Neuronal stem cell (in vitro differentiated cells): ENCODE results near the gene ZMAT5.
A peak's percentile ranks its signal among the peaks of the same experiment; 100 is the strongest.

ENCODE experiments used
- DNase-seq: peaks from one replicate; pipeline ENCODE4 v3.0.0-alpha.2; 2013; ENCODE audit warnings: low spot score
- H2AFZ ChIP-seq: one replicate; pipeline ENCODE4 v1.6.1; 2013; ENCODE audit warnings: mild to moderate bottlenecking, low read length, inconsistent platforms
- H2AK5ac ChIP-seq: 2 replicates; pipeline ENCODE4 v1.6.1; 2013; ENCODE audit warnings: low read depth, mild to moderate bottlenecking, inconsistent platforms, low read length, moderate library complexity, mixed read lengths
- H2BK120ac ChIP-seq: 2 replicates; pipeline ENCODE4 v1.6.1; 2013; ENCODE audit warnings: low read depth, mild to moderate bottlenecking, inconsistent platforms, low read length, moderate library complexity, mixed read lengths
- H2BK12ac ChIP-seq: one replicate; pipeline ENCODE4 v1.6.1; 2013; ENCODE audit warnings: low read length, inconsistent platforms
- H2BK15ac ChIP-seq: 2 replicates; pipeline ENCODE4 v1.6.1; 2013; ENCODE audit warnings: mild to moderate bottlenecking, low read length, inconsistent platforms, mixed read lengths
- H2BK5ac ChIP-seq: one replicate; pipeline ENCODE4 v1.6.1; 2013; ENCODE audit warnings: inconsistent platforms, mild to moderate bottlenecking, low read length, moderate library complexity
- H3K14ac ChIP-seq: one replicate; pipeline ENCODE4 v1.6.1; 2013; ENCODE audit warnings: low read length, inconsistent platforms
- H3K18ac ChIP-seq: 2 replicates; pipeline ENCODE4 v1.6.1; 2013; ENCODE audit warnings: low read length, inconsistent platforms
- H3K23ac ChIP-seq: 2 replicates; pipeline ENCODE4 v1.6.1; 2013; ENCODE audit warnings: low read depth, mild to moderate bottlenecking, mixed read lengths, low read length, inconsistent platforms; ENCODE audit not compliant: poor library complexity
- H3K27ac ChIP-seq: replicated peaks from 3 replicates; pipeline ENCODE4 v1.5.1; 2013; ENCODE audit warnings: low read length, inconsistent platforms
- H3K27me3 ChIP-seq, 3 experiments: 2 replicates each; pipeline ENCODE4 v1.6.1; 2013; ENCODE audit warnings: low read length in 3 of 3, mild to moderate bottlenecking in 2 of 3, inconsistent platforms in 1 of 3, low read depth in 1 of 3, mixed read lengths in 1 of 3, moderate library complexity in 1 of 3; ENCODE audit not compliant: control insufficient read depth in 3 of 3, insufficient read depth in 3 of 3
- H3K36me3 ChIP-seq, 2 donors: replicated peaks in 1 of 2; 2 replicates each; pipeline ENCODE4 v1.6.1; 2013; ENCODE audit warnings: low read length in 2 of 2; ENCODE audit not compliant: control insufficient read depth in 2 of 2, insufficient read depth in 2 of 2
- H3K4ac ChIP-seq: 2 replicates; pipeline ENCODE4 v1.6.1; 2013; ENCODE audit warnings: inconsistent platforms, mild to moderate bottlenecking, low read length, moderate library complexity
- H3K4me1 ChIP-seq, 2 donors: 1 replicate in 1 of 2; 2 replicates in 1 of 2; pipeline ENCODE4 v1.6.1; 2013; ENCODE audit warnings: low read length in 2 of 2, low read depth in 1 of 2; ENCODE audit not compliant: control insufficient read depth in 2 of 2, insufficient read depth in 1 of 2
- H3K4me2 ChIP-seq: one replicate; pipeline ENCODE4 v1.6.1; 2013; ENCODE audit warnings: mild to moderate bottlenecking, low read length, inconsistent platforms; ENCODE audit not compliant: insufficient read depth, poor library complexity, severe bottlenecking
- H3K4me3 ChIP-seq, 2 donors: 2 replicates each; pipeline ENCODE4 v1.5.1; 2013; ENCODE audit warnings: low read length in 2 of 2, mild to moderate bottlenecking in 2 of 2, inconsistent platforms in 1 of 2, moderate library complexity in 1 of 2
- H3K79me1 ChIP-seq: one replicate; pipeline ENCODE4 v1.6.1; 2013; ENCODE audit warnings: low read depth, mild to moderate bottlenecking, inconsistent platforms, low read length, moderate library complexity
- H3K9ac ChIP-seq: one replicate; pipeline ENCODE4 v1.6.1; 2013; ENCODE audit warnings: mild to moderate bottlenecking, low read depth, low read length, inconsistent platforms; ENCODE audit not compliant: poor library complexity
- H3K9me3 ChIP-seq, 2 donors: replicated peaks in 1 of 2; 2 replicates each; pipeline versions ENCODE3 to v1.6.1; 2013; ENCODE audit warnings: low read length in 2 of 2, mild to moderate bottlenecking in 2 of 2, inconsistent platforms in 1 of 2, low read depth in 1 of 2, mixed read lengths in 1 of 2, moderate library complexity in 1 of 2; ENCODE audit not compliant: control insufficient read depth in 2 of 2, insufficient read depth in 1 of 2
- H4K8ac ChIP-seq: one replicate; pipeline ENCODE4 v1.6.1; 2013; ENCODE audit warnings: low read depth, mild to moderate bottlenecking, inconsistent platforms, low read length, moderate library complexity
- H4K91ac ChIP-seq: one replicate; pipeline ENCODE4 v1.6.1; 2013; ENCODE audit warnings: low read length, low read depth, mild to moderate bottlenecking, inconsistent platforms; ENCODE audit not compliant: poor library complexity
- WGBS, 2 donors: extraction: QIAGEN DNeasy Blood & Tissue Kit; methylation state at CpG; one replicate each; pipeline ENCODE4 v1.1.7; 2013; ENCODE audit warnings: missing lambda C conversion rate in 2 of 2, mixed read lengths in 1 of 2; ENCODE audit not compliant: insufficient read length in 2 of 2, insufficient replicate concordance in 1 of 2; ENCODE audit errors: extremely low coverage in 2 of 2; 5-methylcytosine and 5-hydroxymethylcytosine counted together

Gene ZMAT5

GRCh38 chr22:29710193-29710592 lies 56.6 kb downstream of the ZMAT5 start:
- no peaks in the 10 kb centered on the region for H3K36me3 ChIP-seq
- no peak overlapping the region for H3K4me3 ChIP-seq
- H2BK5ac ChIP-seq = no peak overlapping the region
- H3K23ac ChIP-seq = peak overlapping the region; percentile 49
- H3K18ac ChIP-seq = peak overlapping the region; percentile 53
- peak overlapping the region; percentile 73 for H2AK5ac ChIP-seq
- H3K27me3 ChIP-seq = peaks cover 0 to 54% (median 0%) of the 10 kb centered on the region in 3 experiments
- H2AFZ ChIP-seq = no peak overlapping the region
- H3K27ac ChIP-seq = no peak overlapping the region
- DNase-seq = no peak
- peak overlapping the region; percentile 34 for H3K9ac ChIP-seq
- WGBS, 2 donors = no CpG with 5 or more reads among the region's 15 CpGs
- peak overlapping the region; percentile 40 for H3K14ac ChIP-seq
- H2BK12ac ChIP-seq = no peak overlapping the region
- H3K4me2 ChIP-seq = no peak overlapping the region
- H3K4ac ChIP-seq = peak overlapping the region; percentile 47
- no peaks in the 10 kb centered on the region for H3K9me3 ChIP-seq
- no peak overlapping the region for H4K8ac ChIP-seq
- no peaks in the 10 kb centered on the region for H3K79me1 ChIP-seq
- H2BK120ac ChIP-seq = no peak overlapping the region
- no peak overlapping the region for H4K91ac ChIP-seq
- H3K4me1 ChIP-seq = peaks cover 8 to 12% of the 10 kb centered on the region in 2 donors
- peak overlapping the region; percentile 59 for H2BK15ac ChIP-seq

GRCh38 chr22:29707471-29707870 lies 59.3 kb downstream of the ZMAT5 start:
- no peak overlapping the region for H4K8ac ChIP-seq
- no peak overlapping the region for H2BK15ac ChIP-seq
- peaks cover 2 to 48% (median 15%) of the 10 kb centered on the region in 3 experiments for H3K27me3 ChIP-seq
- no peak overlapping the region for H3K4me2 ChIP-seq
- no peak overlapping the region for H2BK120ac ChIP-seq
- H3K4ac ChIP-seq = no peak overlapping the region
- no peak overlapping the region for H4K91ac ChIP-seq
- no peak overlapping the region for H2AK5ac ChIP-seq
- no peak overlapping the region for H3K23ac ChIP-seq
- H3K27ac ChIP-seq = no peak overlapping the region
- H3K9ac ChIP-seq = no peak overlapping the region
- peaks cover 15 to 33% of the 10 kb centered on the region in 2 donors for H3K4me1 ChIP-seq
- no peak for DNase-seq
- no peak overlapping the region for H3K4me3 ChIP-seq
- WGBS, 2 donors = no CpG with 5 or more reads among the region's 5 CpGs
- no peak overlapping the region for H3K14ac ChIP-seq
- H3K36me3 ChIP-seq = no peaks in the 10 kb centered on the region
- H2AFZ ChIP-seq = no peak overlapping the region
- H3K79me1 ChIP-seq = no peaks in the 10 kb centered on the region
- no peaks in the 10 kb centered on the region for H3K9me3 ChIP-seq
- no peak overlapping the region for H2BK12ac ChIP-seq
- no peak overlapping the region for H3K18ac ChIP-seq
- H2BK5ac ChIP-seq = no peak overlapping the region

DNA sequence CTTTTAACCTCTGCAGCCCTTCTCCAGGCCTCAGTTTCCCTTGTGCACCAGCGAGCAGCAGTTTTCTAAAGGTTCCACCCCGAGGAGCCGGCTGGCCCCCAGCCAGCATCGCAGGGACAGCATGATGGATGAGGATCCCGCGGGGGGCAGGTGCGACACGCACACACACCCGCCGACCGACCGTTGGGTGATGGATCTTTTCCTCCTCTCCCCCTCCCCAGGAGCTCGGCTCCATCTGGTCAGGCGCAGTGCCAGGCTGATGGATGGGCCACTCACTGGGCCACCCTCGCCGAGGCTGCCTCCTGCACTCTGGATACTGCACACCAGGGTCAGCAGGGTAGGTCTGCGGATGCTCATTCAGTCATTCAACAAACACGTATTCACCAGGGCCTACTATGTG lies 59.8 kb downstream of the ZMAT5 start:
- H3K14ac ChIP-seq = no peak overlapping the region
- no peak overlapping the region for H2AK5ac ChIP-seq
- no peak overlapping the region for H3K4ac ChIP-seq
- no CpG with 5 or more reads among the region's 18 CpGs for WGBS, 2 donors
- no peak overlapping the region for H3K9ac ChIP-seq
- H3K4me1 ChIP-seq = peaks cover 19 to 33% of the 10 kb centered on the region in 2 donors
- no peaks in the 10 kb centered on the region for H3K36me3 ChIP-seq
- H2BK120ac ChIP-seq = no peak overlapping the region
- no peak overlapping the region for H3K23ac ChIP-seq
- H3K27ac ChIP-seq = no peak overlapping the region
- H2BK5ac ChIP-seq = no peak overlapping the region
- H3K79me1 ChIP-seq = no peaks in the 10 kb centered on the region
- H3K9me3 ChIP-seq = no peaks in the 10 kb centered on the region
- H4K91ac ChIP-seq = no peak overlapping the region
- DNase-seq = no peak
- no peak overlapping the region for H2AFZ ChIP-seq
- H2BK15ac ChIP-seq = no peak overlapping the region
- H3K18ac ChIP-seq = no peak overlapping the region
- no peak overlapping the region for H4K8ac ChIP-seq
- H3K27me3 ChIP-seq = peaks cover 2 to 48% (median 15%) of the 10 kb centered on the region in 3 experiments
- no peak overlapping the region for H3K4me3 ChIP-seq
- no peak overlapping the region for H2BK12ac ChIP-seq
- H3K4me2 ChIP-seq = no peak overlapping the region

- H3K27me3 ChIP-seq = peaks cover 2 to 48% (median 15%) of the 10 kb centered on the region in 3 experiments
These were observed 60.3 kb downstream of the ZMAT5 start for GRCh38 chr22:29706486-29706885.

More at GRCh38 chr22:29706486-29706885, 60.3 kb downstream of the ZMAT5 start:
- Histone ChIP-seq H3K18ac (no peak overlapping the region), H4K91ac (no peak overlapping the region), H3K9ac (no peak overlapping the region), H2BK12ac (no peak overlapping the region), H3K27ac (no peak overlapping the region), H3K14ac (no peak overlapping the region), H4K8ac (no peak overlapping the region), H2AFZ (peak overlapping the region; percentile 25), H2BK15ac (no peak overlapping the region), H2BK120ac (no peak overlapping the region), H3K79me1 (no peaks in the 10 kb centered on the region), H3K4me2 (no peak overlapping the region), H3K36me3 (no peaks in the 10 kb centered on the region), H2BK5ac (no peak overlapping the region), H3K4me3 (no peak overlapping the region), H3K9me3 (no peaks in the 10 kb centered on the region), H3K4ac (no peak overlapping the region), H3K4me1 (peaks cover 23 to 33% of the 10 kb centered on the region in 2 donors), H3K23ac (no peak overlapping the region), H2AK5ac (no peak overlapping the region)
- WGBS, 2 donors = no CpG with 5 or more reads among the region's 9 CpGs
- DNase-seq = no peak
